Mammary microvascular endothelial cell (primary cell): Measurements from ENCODE around the gene PSMC6. TPM values are rescaled to one million over a fixed set of nuclear protein-coding genes. Genes with fewer than 3 reads are reported as not detected.

ENCODE experiments used
- total RNA-seq: library from RNA; depleted of rRNA; stranded (reverse); fragments of >200 nt; gene quantifications from 2 replicates; pipeline ENCODE4 v1.2.3, GENCODE V29; 2015

The PSMC6 gene
- total RNA-seq, result 90.7 and 93.6 TPM in 2 replicates

DNA sequence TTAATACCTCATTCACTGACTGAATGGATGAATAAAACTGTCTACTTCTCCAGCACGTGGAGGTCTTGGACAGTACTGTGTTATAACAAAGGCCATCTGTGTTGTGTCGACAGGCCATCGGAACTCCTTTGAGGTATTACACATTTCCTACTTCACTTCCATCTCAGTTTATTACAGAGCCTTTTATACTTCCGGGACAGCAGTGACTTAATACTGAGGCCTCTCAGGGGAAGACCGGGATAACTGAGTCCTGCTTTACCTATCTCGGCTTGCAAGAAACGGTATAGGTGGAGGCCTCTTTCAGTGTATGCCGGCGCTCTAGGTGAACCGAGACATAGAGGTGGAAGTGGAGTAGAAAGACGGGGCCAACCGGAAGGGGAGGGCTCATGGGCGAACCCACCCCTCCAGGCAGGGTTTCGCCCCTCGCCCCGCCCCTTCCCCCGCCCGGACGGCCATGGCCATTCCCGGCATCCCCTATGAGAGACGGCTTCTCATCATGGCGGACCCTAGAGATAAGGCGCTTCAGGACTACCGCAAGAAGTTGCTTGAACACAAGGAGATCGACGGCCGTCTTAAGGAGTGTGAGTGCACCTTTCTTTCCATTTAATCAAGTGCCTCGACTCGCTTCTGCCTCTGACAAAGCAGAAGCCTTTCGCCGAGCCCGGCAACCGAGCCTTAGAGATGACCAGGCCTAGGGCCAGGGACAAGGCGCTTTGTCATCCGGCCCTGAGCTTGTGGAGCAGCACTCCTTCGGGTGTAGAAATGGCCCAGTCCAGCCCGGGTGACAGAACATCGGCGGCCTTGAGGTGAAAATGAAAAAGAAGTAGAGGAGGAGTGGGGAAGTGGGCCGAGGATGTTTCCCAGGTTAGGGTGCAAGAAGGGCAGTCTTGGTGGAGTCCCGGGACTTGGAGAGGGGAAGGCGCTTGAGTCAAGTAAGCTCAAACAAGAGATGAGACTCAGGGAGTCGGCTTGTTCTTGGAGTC, at the start of gene PSMC6:
Gene PSMC6, plus strand, starts transcription at position 477 of the 983 bp plus-strand sequence. Its CDS starts 20 bp downstream, at position 497.

DNA sequence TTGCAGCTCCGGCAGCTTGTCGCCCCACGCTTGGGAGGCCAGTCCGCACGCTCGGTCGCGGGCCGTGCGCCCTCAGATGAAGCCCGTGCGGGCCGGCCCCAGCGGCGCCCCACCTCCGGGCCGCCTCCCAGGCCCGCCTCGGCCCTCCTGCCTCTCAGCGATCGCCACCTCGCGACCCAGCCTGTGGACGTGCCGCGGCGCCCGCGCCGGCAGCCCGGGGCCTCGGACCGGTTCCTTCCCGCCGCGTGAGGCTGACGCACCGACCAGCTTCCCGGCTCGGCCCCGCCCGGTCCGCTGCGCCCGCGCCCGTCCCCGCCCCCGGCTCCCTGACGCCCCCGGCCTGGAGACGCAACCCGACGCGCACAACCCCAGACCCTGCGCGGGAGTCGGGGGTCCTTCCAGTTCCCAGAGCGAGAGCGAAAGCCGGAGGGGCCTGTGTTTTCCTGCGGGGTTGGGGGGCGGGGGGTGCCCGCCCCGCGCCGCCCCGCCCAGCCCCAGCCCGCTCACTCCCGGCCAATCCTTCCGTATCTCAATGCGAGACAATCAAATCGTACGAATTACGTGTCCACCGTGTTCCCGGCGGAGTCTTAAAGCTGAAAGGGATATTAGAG, 11.4 kb upstream of the PSMC6 start, which contains the start of gene ERO1A:
Gene ERO1A, minus strand, starts transcription at position 78 of the 611 bp plus-strand sequence. Its CDS starts 77 bp downstream, at position 1.

DNA sequence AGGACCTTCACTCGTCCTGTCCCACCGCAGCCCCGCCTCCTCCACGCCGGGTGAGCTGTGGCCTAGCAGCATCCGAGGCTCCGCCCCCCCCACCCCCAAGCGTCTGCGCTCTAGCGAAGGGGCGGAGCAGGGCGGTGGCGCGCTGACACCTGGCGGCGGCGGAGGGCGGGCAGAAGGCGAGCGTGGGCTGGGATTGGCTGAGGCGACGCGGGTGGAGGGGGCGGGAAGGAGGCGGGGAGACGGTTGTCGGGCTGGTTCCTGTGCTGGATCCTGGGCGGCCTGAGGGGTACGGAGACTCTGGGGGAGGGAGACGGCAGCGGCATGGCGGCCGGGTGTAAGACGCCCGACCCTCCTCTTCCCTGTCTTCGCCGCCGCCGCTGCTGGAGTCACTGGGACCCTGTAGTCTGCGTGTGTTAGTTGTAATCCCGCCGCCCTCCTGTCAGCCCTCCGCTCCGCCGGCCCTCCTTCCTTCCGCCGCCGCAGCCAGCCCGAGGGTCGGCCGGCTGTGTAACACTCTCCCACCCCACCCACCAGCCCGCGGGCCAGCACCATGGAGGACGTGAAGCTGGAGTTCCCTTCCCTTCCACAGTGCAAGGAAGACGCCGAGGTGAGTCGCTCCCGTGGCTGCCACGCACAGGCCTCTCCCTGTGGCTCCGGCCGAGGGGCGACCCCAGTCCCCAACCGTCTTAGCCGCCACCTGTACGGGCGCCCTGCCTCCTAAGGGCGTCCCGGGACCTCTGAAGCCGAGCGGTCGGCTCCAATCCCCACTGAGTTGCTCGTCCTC, 23.1 kb downstream of the PSMC6 start, which contains the start of gene STYX:
Gene STYX, plus strand, starts transcription at position 242 of the 784 bp plus-strand sequence. Its CDS starts 309 bp downstream, at position 551.

Other genes starting within 250 kb of the PSMC6 start
- gene TXNDC16, start 154.7 kb upstream of the PSMC6 start, total RNA-seq, result 3.2 and 4.1 TPM in 2 replicates
- 0.87 and 1.0 TPM in 2 replicates for gene GPR137C, start 154.4 kb upstream of the PSMC6 start, total RNA-seq
- 80.6 and 91.5 TPM in 2 replicates for gene ERO1A, start 11.6 kb upstream of the PSMC6 start, total RNA-seq
- gene STYX, start 23.0 kb downstream of the PSMC6 start, total RNA-seq, result 21.0 and 21.5 TPM in 2 replicates
- gene GNPNAT1, start 84.4 kb downstream of the PSMC6 start, total RNA-seq, result 38.3 and 39.8 TPM in 2 replicates
- gene FERMT2, start 243.8 kb downstream of the PSMC6 start, total RNA-seq, result 115 and 121 TPM in 2 replicates